GM18909 (cell line): ENCODE results near the gene KCNK4.

Experiments
- ATAC-seq: cut with Tn5 transposase; IDR thresholded peaks from one replicate; pipeline ENCODE4 v1.9.1; 2021; ENCODE audit warnings: mild to moderate bottlenecking; ENCODE audit not compliant: unreplicated experiment, poor library complexity

The KCNK4 gene

DNA sequence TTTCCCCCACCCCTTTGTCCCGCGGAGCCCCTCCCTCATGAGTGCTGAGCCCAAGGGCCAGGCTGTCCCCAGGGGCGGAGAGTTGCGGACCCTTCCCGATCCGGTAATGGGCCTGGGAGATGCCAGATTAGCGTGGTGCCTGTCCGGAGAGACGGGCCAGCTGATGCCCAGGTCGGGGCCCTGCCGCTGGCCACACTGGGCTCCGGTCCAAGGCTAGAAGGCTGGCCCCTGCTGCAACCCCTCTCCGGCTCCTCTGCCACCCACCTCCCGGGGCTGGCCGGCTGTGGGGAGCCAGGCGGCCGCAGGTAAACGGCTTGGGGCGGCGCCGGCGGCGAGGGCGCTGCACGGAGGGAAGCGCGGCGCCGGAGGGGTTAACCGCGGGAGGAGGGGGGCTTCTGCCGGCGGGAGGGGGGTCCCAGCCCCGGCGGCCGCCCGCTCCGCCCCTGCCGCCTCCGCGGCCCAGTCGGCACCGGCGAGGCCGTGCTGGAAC lies at the start of gene KCNK4:
Gene KCNK4 (plus strand): TSS at position 41 of the 490 bp plus-strand sequence. CDS start 1,717 bp downstream, outside the sequence.
- ATAC-seq, result no peak

DNA sequence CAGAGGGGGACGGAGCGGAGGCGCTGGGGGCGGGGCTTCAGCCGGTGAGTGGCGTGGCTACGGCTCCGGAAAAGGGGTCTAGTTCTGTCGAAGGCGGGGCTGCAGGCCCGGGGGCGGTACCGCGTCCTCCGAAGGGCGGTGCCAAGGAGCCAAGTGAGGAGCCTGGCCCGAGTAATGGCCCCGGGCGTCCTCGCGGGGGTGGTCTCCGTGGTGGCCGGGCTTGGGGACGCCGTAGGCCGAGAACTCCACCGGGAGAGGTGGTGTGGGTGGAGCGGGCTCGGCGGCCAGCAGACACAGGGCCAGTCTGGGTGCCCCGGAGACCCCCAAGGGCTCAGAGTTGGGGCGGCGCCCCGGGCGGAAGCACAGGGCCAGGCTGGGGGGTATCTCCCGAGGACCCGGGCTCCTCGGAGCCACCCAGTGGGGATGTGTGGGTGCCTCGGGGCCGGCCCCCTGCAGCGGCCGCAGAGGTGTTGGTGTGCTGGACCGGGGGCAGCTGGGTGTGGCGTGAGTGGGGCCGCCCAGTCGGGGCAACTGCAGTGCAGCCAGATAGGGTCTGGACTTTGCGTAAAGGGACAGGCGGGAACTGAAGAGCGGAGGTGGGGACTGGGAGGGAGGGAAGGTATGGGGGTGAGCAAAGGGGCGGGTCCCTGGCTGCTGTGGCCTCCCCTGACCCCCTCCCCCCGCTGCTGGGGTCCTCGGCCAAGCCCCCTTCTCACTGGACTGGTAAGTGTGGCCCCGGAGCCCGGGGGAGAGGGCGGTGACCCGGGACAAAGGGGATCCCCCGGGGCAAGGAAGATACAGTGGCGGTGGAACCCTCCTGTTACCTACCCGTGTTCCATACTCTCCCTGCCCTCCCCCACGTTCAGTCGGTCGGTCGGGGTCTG lies 49.4 kb upstream of the KCNK4 start:
- peak; percentile 3 for ATAC-seq

DNA sequence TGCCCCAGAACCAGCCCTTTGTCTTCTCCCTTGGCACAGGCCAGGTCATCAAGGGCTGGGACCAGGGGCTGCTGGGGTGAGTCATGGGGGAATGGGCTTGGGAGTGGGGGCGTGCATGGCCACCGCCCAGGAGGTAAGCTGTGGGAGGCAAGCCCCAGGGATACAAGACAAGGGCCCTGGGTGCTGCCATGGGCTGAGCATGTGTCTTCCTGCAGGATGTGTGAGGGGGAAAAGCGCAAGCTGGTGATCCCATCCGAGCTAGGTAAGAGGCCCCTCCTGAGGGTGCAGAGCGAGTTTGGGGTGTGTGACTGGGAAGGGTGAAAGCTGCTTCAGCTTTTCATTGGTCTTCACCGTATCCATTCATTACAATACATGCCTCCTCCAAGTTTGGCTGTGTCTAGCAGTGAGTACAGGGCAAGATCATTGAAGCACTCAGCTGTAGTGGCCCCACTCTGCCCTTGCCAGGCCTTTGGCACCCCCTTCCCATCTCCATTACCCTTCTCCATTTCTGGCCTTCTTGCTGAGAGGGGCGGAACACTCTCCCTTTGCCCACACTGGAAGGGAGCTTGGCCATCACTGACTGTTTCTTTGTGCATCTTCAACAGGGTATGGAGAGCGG lies 47.8 kb upstream of the KCNK4 start:
- ATAC-seq, result no peak

GRCh38 chr11:64244107-64244506 lies 47.0 kb upstream of the KCNK4 start:
- no peak for ATAC-seq

DNA sequence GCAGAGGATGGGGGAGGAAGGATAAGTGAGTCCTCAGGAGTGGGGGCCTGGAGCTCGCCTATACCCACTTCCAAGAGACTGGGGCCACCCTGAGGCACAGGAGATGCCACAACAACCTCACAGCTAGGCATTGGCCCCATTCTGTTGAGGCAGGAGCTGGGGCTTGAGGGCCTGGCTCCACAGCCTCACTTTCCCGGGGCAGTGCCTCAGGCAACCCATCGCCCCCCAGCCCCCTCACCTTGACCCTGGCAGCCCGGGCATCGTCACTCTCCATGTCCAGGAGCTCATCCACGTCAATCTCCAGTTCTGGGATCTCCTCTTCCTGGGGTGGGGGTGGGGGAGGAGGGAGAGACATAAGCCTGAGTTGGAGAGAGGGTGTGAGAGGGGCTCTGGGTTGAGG lies 46.1 kb upstream of the KCNK4 start:
- no peak for ATAC-seq

DNA sequence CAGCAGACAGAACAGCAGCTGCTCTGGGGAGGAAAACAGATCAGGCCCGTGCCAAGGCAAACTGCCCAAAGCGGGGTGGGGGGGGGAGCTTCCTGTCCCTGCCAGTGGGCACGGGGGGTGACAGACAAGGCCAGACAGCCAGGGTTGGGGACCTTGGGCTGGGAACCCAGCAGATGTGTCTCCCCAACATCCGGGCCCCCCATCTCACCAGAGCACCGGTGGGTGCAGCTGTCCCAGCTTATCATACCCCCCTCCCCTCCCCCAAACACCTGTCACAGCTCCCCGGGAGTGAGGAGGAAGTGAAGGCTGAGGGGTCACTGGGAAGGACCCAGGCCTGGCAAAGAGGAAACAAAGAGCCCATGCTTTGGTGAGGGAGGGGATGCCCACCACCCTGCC lies 45.7 kb upstream of the KCNK4 start:
- no peak for ATAC-seq

- no peak for ATAC-seq
These were observed 45.1 kb upstream of the KCNK4 start for GRCh38 chr11:64245797-64246620.

GRCh38 chr11:64246621-64246870 lies 44.6 kb upstream of the KCNK4 start:
- ATAC-seq, result peak; percentile 13

- peak; percentile 34 for ATAC-seq
These were observed 44.0 kb upstream of the KCNK4 start, which contains the start of gene PPP1R14B for GRCh38 chr11:64246871-64247728. PPP1R14B (minus strand) TSS chr11:64246943; CDS start chr11:64246673, 270 bp downstream.

DNA sequence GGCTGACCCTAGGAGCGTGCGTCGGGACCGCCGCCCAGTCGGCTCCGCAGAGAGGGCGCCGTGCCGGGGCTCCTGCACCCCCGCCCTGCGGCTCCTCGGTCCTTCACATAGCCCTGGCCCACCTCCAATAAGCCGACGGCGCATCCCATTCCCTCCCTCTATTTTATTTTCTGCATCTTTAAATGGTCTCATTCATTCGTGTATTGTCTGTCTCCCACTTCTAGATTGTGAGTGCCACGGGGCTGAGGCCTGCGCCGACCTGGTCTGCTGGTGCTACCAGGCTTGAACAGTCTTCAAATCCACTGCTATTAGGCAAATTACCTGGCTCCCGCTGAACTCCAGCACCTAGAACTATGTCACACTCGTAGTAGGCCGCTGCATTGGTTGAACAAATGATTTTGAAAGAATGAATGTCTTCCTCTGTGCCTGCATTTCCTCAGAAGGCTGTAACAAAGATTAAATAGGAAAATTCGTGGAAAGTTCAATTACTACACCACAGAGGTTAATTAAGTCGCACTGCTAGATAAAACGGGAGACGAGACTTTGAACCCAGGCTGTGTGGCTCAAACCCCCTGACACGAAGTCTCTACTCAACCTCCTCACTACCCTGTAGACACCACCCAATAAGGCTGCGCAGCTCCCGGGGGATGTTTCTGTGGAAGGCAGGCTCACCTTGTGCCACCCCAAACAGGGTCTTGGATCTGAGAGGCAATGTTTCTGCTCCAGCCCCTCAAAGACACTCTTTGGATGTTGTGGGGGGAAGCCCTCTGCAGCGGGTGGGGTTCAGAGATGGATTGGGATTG lies 43.2 kb upstream of the KCNK4 start:
- ATAC-seq, result no peak

DNA sequence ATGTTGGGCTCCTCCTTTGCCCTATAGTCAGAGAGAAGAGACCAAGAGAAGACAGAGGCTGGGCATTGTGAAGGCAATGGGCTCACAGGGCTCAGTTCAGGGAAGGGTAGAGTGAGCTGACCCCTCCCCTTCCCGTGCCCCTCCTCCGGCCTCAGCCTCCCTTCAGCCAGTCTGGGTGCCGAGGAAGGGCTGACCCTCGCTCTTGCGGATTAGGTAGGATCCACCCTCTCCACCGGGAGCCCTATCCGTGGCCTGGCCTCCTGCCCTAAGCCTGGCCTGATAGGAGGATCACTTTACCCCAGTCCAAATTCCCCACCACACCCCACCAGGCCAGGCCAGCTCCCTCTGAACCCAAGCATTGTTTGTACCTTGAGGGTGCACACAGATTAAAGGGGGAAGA lies 42.5 kb upstream of the KCNK4 start:
- ATAC-seq, result no peak

DNA sequence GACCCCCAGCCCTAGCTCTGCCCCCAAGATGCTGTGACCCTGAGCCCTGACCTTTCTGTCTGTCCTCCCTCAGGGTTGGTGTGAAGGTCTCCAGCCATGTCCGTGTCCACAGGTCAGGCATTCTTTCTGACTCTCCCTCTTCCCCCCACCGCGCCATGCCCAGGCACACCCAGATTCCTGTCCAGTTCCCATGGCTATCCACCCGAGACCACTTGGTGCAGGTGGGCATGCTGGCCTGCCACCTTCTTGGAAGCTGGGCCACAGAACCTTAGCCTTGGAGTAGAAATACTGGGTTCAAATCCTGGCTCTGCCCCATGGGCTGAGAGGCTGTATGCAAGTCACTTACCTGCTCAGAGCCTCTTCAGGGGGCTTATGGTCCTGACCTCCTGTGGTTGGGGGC lies 42.1 kb upstream of the KCNK4 start:
- no peak for ATAC-seq

- no peak for ATAC-seq
These were observed 41.3 kb upstream of the KCNK4 start for GRCh38 chr11:64249563-64250414.

DNA sequence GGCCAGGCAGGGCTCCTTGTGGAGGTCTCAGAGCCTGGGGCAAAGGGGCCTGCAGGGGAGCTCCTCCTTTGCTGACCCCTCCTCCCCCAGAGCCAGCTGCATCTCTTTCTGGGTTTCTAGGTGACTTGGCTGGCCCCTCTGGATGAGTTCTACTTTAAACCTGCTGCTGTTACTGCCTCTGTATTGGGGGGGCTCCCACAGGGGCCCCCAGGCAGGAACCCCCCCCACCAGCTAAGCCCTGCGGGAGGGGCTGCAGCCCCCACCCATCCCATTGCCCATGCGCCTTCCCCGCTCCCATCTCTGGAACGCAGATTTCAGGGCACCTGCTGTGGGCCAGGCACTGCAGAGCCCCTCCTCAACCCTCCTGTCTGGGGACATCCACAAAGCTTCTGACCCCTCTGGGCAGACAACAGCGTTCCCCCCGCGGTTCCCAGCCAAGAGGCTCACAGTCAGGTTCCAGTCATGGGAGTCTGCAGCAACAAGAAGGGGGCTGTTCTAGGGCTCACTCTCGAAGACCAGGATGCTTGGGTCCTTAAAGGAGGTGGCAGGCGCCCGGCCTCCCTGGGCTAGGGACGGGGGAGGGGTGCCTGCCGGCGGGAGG lies 40.6 kb upstream of the KCNK4 start:
- no peak for ATAC-seq

GRCh38 chr11:64251016-64251752 lies 39.9 kb upstream of the KCNK4 start, which contains the start of gene PLCB3:
PLCB3 (plus strand) TSS chr11:64251530; CDS start chr11:64251650, 120 bp downstream.
- ATAC-seq, result peak; percentile 38

GRCh38 chr11:64251753-64252002 lies 39.4 kb upstream of the KCNK4 start:
- no peak for ATAC-seq
